Measurements from ENCODE around the gene CPB2.

CPB2 gene

DNA sequence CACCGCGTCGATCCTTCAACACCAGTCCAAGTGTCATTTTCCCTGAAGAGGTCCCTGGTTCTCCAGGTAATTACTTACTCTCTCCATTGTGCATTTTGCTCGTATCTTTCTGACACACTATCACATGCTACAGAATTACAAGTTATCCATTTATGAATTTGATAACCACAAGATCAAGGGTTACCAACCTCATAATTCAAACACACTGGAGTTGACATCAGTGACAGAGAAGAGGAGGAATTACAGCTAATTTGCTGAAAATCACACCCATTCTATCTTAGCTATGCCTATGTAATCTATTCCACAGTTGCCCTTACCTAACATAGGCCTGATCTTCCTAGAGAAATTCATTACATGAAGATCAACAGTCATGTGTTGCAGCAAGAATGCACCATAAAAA lies 66.5 kb downstream of the CPB2 start:
- TF ChIP-seq, protein P1, sequence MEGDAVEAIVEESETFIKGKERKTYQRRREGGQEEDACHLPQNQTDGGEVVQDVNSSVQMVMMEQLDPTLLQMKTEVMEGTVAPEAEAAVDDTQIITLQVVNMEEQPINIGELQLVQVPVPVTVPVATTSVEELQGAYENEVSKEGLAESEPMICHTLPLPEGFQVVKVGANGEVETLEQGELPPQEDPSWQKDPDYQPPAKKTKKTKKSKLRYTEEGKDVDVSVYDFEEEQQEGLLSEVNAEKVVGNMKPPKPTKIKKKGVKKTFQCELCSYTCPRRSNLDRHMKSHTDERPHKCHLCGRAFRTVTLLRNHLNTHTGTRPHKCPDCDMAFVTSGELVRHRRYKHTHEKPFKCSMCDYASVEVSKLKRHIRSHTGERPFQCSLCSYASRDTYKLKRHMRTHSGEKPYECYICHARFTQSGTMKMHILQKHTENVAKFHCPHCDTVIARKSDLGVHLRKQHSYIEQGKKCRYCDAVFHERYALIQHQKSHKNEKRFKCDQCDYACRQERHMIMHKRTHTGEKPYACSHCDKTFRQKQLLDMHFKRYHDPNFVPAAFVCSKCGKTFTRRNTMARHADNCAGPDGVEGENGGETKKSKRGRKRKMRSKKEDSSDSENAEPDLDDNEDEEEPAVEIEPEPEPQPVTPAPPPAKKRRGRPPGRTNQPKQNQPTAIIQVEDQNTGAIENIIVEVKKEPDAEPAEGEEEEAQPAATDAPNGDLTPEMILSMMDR (IDR thresholded peaks at IDR 0.05; ENCODE audit: low read depth, low read length): no peak

DNA sequence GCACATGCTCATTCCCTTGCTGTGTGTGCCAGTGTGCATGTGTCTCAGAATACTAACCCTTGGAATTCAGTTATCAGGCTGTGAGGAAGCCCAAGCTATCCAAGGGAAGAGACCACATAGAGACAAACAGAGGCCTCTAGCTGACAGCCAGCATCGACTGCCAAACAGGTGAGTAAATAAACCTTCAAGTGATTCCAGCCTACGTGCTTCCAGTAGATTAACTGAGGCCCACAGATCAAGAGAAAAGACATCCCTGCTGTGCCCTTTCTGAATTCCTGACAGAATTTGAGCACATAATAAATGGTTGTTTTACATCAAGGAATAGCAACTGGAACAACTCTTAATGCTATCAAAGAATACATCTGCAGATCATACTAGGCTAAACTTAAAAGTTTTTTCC lies 69.8 kb downstream of the CPB2 start:
- DNase-seq (ENCODE audit: extremely low read depth, low read depth): no peak
- TF ChIP-seq, protein P1 (IDR thresholded peaks at IDR 0.05; ENCODE audit: low read depth, low read length): no peak

More for the DNA sequence above, 66.5 kb downstream of the CPB2 start:
- DNase-seq (ENCODE audit: extremely low read depth, low read depth): no peak

DNA sequence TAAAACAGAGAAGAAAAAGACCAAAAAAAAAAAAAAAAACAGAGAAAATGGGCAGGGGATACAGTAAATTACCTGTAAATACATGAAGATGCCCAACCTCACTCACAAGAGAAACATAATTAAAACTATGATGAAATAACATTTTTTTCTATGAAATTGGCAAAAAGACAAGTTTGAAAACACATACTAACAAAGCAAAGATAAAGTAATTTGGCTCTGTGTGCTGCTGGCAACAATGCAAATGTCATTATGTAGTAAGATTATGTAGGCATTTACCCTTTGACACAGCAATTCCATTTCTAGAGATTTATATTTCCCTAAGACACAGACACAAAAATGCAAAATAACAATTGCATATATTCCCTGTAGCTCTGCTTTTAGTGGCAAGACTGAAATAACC lies 72.5 kb downstream of the CPB2 start:
- DNase-seq (ENCODE audit: extremely low read depth, low read depth): no peak
- TF ChIP-seq, protein P1 (IDR thresholded peaks at IDR 0.05; ENCODE audit: low read depth, low read length): no peak

DNA sequence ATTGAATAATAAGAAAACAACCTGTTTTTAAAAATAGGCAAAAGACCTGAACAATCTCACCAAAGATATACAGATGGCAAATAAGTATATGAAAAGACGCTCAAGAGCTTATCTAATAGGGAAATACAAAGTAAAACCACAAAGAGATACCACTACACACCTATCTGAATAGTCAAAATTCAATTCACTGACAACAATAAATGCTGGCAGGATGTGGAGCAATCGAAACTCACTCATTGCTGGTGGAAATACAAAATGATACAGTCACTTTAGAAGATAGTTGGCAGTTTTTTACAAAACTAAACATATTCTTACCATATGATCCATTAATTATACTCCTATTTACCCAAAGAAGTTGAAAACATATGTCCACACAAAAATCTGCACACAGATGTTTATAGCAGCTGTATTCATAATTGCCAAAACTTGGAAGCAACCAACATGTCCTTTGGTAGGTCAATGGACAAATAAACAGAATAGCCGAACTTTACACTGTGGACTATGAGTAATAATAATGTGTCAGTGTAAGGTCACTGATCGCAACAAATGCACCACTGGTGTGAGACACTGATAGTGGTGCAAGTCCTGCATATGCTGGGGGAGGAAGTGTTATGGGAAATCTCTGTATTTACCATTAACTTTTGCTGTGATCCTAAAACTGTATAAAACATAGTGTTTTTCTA lies 73.1 kb downstream of the CPB2 start:
- TF ChIP-seq, protein P1 (IDR thresholded peaks at IDR 0.05; ENCODE audit: low read depth, low read length): no peak
- no peak for DNase-seq (ENCODE audit: extremely low read depth, low read depth)

DNA sequence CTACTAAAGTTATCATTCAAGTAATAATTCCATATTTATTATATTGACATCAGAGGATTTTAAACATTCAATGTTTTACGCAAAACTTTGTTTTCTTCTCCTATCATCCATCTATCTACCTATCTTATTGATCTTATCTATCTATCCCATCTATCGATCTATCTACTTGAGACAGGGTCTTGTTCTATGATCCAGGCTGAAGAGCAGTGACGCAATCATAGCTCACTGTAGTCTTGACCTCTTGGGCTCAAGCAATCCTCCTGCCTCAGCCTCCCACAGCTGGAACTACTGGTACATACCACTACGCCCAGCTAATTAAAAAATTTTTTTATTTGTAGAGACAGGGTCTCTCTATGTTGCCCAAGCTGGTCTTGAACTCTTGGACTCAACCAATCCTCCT lies 79.7 kb downstream of the CPB2 start:
- no peak for DNase-seq (ENCODE audit: extremely low read depth, low read depth)
- TF ChIP-seq, protein P1 (IDR thresholded peaks at IDR 0.05; ENCODE audit: low read depth, low read length): no peak

DNA sequence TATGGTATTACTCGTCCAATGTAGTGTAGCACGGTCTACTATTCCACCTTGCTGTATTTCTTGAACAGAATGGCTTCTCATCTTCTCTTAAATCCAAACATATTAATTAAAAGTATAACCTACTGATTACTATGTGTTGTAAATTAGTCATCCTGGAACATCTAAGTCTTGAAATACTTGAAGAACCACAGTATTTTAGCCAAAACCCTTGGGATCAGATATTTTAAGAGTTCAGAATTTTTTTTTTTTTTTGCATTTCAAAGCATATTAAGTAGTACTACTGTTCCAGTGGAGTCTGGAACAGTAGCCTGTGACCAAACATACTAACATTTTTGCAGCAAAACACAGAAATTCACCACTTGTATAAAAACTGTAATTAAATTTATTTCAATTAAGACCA lies 82.4 kb downstream of the CPB2 start:
- TF ChIP-seq, protein P1 (IDR thresholded peaks at IDR 0.05; ENCODE audit: low read depth, low read length): no peak
- DNase-seq (ENCODE audit: extremely low read depth, low read depth): no peak

DNA sequence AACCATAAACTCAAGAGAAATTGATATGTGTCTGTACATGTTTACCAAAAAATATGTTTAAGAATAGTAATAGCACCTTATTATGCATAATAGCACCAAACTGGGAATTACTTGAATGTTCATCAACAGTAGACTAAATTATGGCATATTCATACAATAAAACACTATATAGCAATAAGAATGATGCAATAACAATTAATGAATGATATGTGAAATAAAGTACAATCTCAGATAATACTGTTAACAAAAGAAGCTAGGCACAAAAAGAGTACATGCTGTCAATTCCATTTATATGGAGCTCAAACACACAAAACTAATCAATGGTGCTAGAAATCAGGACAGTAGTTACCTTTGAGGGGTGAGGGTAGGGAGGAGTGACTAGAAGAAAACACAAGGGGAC lies 88.6 kb downstream of the CPB2 start:
- no peak for DNase-seq (ENCODE audit: extremely low read depth, low read depth)
- TF ChIP-seq, protein P1 (IDR thresholded peaks at IDR 0.05; ENCODE audit: low read depth, low read length): no peak

All from AG09319 (cell line).